Tibial nerve (tissue), 4 donors: Measurements from ENCODE around the gene GCHFR. TPM values are rescaled to one million over a fixed set of nuclear protein-coding genes. Genes with fewer than 3 reads are reported as not detected.

Experiments
- DNase-seq, 2 donors: peaks; one replicate each; pipeline ENCODE4 v3.0.0-alpha.2; 2019; ENCODE audit warnings: low spot score in 2 of 2
- H3K27ac ChIP-seq, 4 donors: fragments of 200-600 bp; sonication (generic) in 3 of 4; one replicate each; pipeline ENCODE4 v1.5.1; 2017 to 2019; ENCODE audit warnings: mild to moderate bottlenecking in 1 of 4
- H3K27me3 ChIP-seq, 2 donors: fragments of 200-600 bp; sonication (generic) in 1 of 2; one replicate each; pipeline versions ENCODE4 v1.5.1 to v1.6.0; 2017 to 2019
- H3K36me3 ChIP-seq, 3 donors: fragments of 200-600 bp; sonication (generic); one replicate each; pipeline ENCODE4 v1.5.1; 2018 to 2019
- H3K4me1 ChIP-seq, 4 donors: fragments of 200-600 bp; sonication (generic) in 3 of 4; one replicate each; pipeline ENCODE4 v1.5.1; 2017 to 2019
- H3K4me3 ChIP-seq, 4 donors: fragments of 200-600 bp; sonication (generic) in 3 of 4; one replicate each; pipeline ENCODE4 v1.5.1; 2017 to 2019; ENCODE audit warnings: mild to moderate bottlenecking in 1 of 4, moderate library complexity in 1 of 4
- H3K9me3 ChIP-seq, 4 donors: fragments of 200-600 bp; sonication (generic) in 3 of 4; one replicate each; pipeline ENCODE4 v1.5.1; 2017 to 2019
- EP300 ChIP-seq, 2 donors: sonication (generic); formaldehyde crosslinking; IDR thresholded peaks; one replicate each; pipeline ENCODE4 v1.6.1; 2017; ENCODE audit warnings: antibody characterized with exemption in 2 of 2, mild to moderate bottlenecking in 1 of 2
- POLR2A ChIP-seq, 2 donors: fragments of 450-650 bp; IDR thresholded peaks; one replicate each; pipeline ENCODE4 v1.6.1; 2017; ENCODE audit warnings: antibody characterized with exemption in 2 of 2, mild to moderate bottlenecking in 2 of 2, moderate library complexity in 2 of 2
- WGBS, 2 donors: methylation state at CpG; one replicate each; pipeline ENCODE4 v1.1.5; 2018; 5-methylcytosine and 5-hydroxymethylcytosine counted together
- total RNA-seq, 4 donors: library from RNA; depleted of rRNA; stranded (reverse); fragments of >200 nt; gene quantifications; one replicate each; pipeline ENCODE4 v1.1.0, GENCODE V29; 2016
- TF ChIP-seq, protein P1 (sequence below), 5 experiments: fragments of 200-600 bp in 3 of 5; fragments of 450-650 bp in 2 of 5; sonication (generic) in 3 of 5; IDR thresholded peaks; one replicate each; pipeline ENCODE4 v1.5.1; 2016 to 2019; ENCODE audit warnings: antibody characterized with exemption in 5 of 5, mild to moderate bottlenecking in 3 of 5, moderate library complexity in 2 of 5

GCHFR gene
- total RNA-seq, 4 donors from 2014 or later: 24.5 to 49.4 (median 44.1) TPM

DNA sequence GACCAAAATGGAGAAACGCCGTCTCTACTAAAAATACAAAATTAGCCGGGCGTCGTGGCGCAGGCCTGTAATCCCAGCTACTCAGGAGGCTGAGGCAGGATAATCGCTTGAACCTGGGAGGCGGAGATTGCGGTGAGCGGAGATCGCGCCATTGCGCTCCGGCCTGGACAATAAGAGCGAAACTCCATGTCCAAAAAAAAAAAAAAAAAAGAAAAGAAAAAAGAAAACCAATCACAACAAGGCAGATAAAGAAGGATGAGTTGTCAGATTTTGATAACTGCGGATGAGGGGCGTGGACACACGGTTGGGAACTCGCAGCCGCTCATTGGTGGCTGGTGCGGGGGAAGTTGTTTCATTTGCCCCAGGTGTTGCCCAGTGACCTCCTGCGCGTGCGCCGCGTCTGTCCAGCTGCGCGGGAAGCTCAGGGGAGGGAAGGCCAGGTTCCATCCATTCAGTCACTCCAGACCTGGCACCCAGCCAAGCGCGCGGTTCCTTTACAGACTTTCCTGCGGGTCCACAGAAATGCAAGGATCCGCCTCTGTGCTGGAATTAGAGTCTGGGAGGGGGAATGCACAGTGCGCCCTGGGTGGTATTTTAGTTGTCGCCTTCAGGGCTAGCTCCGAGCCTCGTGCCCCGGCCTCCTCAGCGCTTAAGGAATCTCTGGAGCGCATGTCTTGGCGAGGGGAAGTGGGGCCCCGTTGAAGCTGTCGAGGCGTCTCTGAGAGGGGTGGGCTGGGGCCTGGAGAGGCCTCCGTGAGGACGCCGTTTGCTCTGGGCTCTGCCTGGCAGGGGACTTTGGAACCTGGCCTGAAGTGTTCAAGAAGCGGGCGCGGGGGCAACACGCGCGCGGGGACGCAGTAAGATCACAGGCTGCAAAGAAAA, 708 bp upstream of the GCHFR start:
- H3K27me3 ChIP-seq: no peaks in the 10 kb centered on the region
- peak overlapping the region in 3 of 4 donors; percentile 67 to 84 (median 78) for H3K27ac ChIP-seq
- H3K4me1 ChIP-seq: peaks cover 0 to 37% (median 27%) of the 10 kb centered on the region in 4 donors
- H3K4me3 ChIP-seq: peak overlapping the region; percentile 21 to 75 (median 58)
- H3K9me3 ChIP-seq: no peaks in the 10 kb centered on the region
- no peak for TF ChIP-seq POLR2A (IDR thresholded peaks at IDR 0.05)
- TF ChIP-seq, protein P1, sequence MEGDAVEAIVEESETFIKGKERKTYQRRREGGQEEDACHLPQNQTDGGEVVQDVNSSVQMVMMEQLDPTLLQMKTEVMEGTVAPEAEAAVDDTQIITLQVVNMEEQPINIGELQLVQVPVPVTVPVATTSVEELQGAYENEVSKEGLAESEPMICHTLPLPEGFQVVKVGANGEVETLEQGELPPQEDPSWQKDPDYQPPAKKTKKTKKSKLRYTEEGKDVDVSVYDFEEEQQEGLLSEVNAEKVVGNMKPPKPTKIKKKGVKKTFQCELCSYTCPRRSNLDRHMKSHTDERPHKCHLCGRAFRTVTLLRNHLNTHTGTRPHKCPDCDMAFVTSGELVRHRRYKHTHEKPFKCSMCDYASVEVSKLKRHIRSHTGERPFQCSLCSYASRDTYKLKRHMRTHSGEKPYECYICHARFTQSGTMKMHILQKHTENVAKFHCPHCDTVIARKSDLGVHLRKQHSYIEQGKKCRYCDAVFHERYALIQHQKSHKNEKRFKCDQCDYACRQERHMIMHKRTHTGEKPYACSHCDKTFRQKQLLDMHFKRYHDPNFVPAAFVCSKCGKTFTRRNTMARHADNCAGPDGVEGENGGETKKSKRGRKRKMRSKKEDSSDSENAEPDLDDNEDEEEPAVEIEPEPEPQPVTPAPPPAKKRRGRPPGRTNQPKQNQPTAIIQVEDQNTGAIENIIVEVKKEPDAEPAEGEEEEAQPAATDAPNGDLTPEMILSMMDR (IDR thresholded peaks at IDR 0.05): no peak
- no peak for TF ChIP-seq EP300 (IDR thresholded peaks at IDR 0.05)
- WGBS, 2 donors: 36 to 42% methylated on average over 42 to 50 of the region's 55 CpGs
- peak; percentile 48 for DNase-seq
- H3K36me3 ChIP-seq: peaks cover 0 to 13% (median 0%) of the 10 kb centered on the region in 3 donors

- peak overlapping the region; percentile 21 to 75 (median 58) for H3K4me3 ChIP-seq
- no peaks in the 10 kb centered on the region for H3K27me3 ChIP-seq
- H3K36me3 ChIP-seq: peaks cover 0 to 28% (median 0%) of the 10 kb centered on the region in 3 donors
- H3K9me3 ChIP-seq: no peaks in the 10 kb centered on the region
- H3K27ac ChIP-seq: peak overlapping the region; percentile 37 to 84 (median 72)
- WGBS, 2 donors: 35 to 38% methylated on average over 8 of the region's 8 CpGs
- TF ChIP-seq, protein P1 (IDR thresholded peaks at IDR 0.05): no peak
- TF ChIP-seq EP300 (IDR thresholded peaks at IDR 0.05): no peak
- no peak for TF ChIP-seq POLR2A (IDR thresholded peaks at IDR 0.05)
- H3K4me1 ChIP-seq: peaks cover 0 to 51% (median 34%) of the 10 kb centered on the region in 4 donors
- no peak for DNase-seq
These were observed 798 bp downstream of the GCHFR start for GRCh38 chr15:40764629-40765103.

DNA sequence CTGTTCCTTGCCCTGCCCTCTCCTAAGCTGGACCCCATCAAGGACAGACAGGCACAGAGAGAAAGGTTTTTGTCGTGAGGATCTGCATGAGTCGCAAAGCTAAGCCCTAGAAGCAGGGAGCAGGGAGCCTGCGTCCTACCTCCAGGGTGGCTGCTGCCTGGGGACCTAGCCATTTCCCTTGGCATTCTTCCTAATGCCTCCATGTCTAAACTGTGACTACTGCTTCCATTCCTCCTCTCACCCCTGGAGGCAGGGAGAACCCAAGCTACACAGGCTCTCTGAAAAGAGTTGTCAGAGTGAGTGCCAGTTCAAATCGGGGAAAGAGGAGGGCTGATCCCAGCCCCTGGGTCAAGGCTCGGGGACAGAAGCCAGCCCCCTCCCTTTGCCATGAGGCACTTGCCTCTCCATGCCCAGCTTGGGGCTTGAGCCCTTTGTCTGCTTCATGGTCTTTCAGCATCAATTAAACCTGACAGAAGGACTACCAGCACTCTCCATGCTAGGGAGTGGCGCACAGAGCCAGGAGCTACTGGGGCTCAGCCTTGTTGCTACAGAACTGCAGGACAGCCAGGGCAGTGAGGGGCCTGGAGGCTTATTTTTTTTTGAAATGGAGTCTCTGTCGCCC, 2.4 kb downstream of the GCHFR start:
- Histone ChIP-seq H3K9me3 (no peaks in the 10 kb centered on the region), H3K27me3 (no peaks in the 10 kb centered on the region), H3K27ac (peak overlapping the region in 2 of 4 donors; percentile 67 to 78), H3K4me3 (no peak overlapping the region), H3K4me1 (peaks cover 0 to 61% (median 38%) of the 10 kb centered on the region in 4 donors), H3K36me3 (peaks cover 0 to 44% (median 0%) of the 10 kb centered on the region in 3 donors)
- 61 to 76% methylated on average over 6 to 7 of the region's 7 CpGs for WGBS, 2 donors
- no peak for DNase-seq
- TF ChIP-seq EP300 (IDR thresholded peaks at IDR 0.05) (no peak), POLR2A (IDR thresholded peaks at IDR 0.05) (no peak)
- TF ChIP-seq, protein P1 (IDR thresholded peaks at IDR 0.05): no peak

- peaks cover 0 to 61% (median 38%) of the 10 kb centered on the region in 4 donors for H3K4me1 ChIP-seq
- H3K9me3 ChIP-seq: no peaks in the 10 kb centered on the region
- H3K36me3 ChIP-seq: peaks cover 0 to 53% (median 0%) of the 10 kb centered on the region in 3 donors
- no peak for TF ChIP-seq POLR2A (IDR thresholded peaks at IDR 0.05)
- TF ChIP-seq, protein P1 (IDR thresholded peaks at IDR 0.05): no peak
- TF ChIP-seq EP300 (IDR thresholded peaks at IDR 0.05): no peak
- no peak overlapping the region for H3K27ac ChIP-seq
- DNase-seq: no peak
- H3K4me3 ChIP-seq: no peak overlapping the region
- H3K27me3 ChIP-seq: no peaks in the 10 kb centered on the region
- 86 to 90% methylated on average over 27 to 29 of the region's 32 CpGs for WGBS, 2 donors
These were observed 3.3 kb downstream of the GCHFR start for GRCh38 chr15:40766906-40767837.
